ENCODE data around the gene GPER1. TPM values are rescaled to one million over a fixed set of nuclear protein-coding genes. Genes with fewer than 3 reads are reported as not detected.

The GPER1 gene
- total and polyA plus RNA-seq, 2 donors (not counting 3 experiments of a cell fraction or from before 2014, with no cell fraction given), result 0.77 to 2.3 TPM

- peaks cover 4% of the 10 kb centered on the region for H3K4me1 ChIP-seq (ENCODE audit: control insufficient read depth, extremely low read depth, insufficient read depth, low read length)
- FAIRE-seq (no peak), DNase-seq (ENCODE audit: low read depth, low spot score) (no peak)
- peaks cover 0 to 3% of the 10 kb centered on the region in 2 experiments for H3K36me3 ChIP-seq (ENCODE audit: control insufficient read depth in 2 of 2, extremely low read depth in 1 of 2, insufficient read depth in 2 of 2, low read length in 2 of 2)
- no peak overlapping the region for H3K27ac ChIP-seq (ENCODE audit: insufficient read depth, low read depth, low read length)
- no TSS peak for BruUV-seq (replicated peaks)
- dilution Hi-C loops (cut with MboI; ENCODE audit: extremely low pct_ligation_motif_present, low sequenced_read_pairs), result no loop called here
- no peak overlapping the region for H2AFZ ChIP-seq (ENCODE audit: low read depth, low read length)
- intact Hi-C loops (cut with micrococcal nuclease), result no loop called here
- no peaks in the 10 kb centered on the region for H3K27me3 ChIP-seq (ENCODE audit: control insufficient read depth in 2 of 2, insufficient read depth in 2 of 2, low read length in 2 of 2)
- H3K9me1 ChIP-seq (replicated peaks; ENCODE audit: control insufficient read depth, extremely low read depth, insufficient read depth, low read length), result no peaks in the 10 kb centered on the region
- H3K79me2 ChIP-seq (ENCODE audit: control insufficient read depth, insufficient read depth, low read length), result peaks cover 3% of the 10 kb centered on the region
- no peaks in the 10 kb centered on the region for H3K9me3 ChIP-seq (replicated peaks; ENCODE audit: control insufficient read depth, insufficient read depth, low read length)
- H3K4me3 ChIP-seq (replicated peaks in 1 of 3; ENCODE audit: insufficient read depth in 1 of 3, low read depth in 1 of 3, low read length in 3 of 3), result no peak overlapping the region
- H4K20me1 ChIP-seq (replicated peaks; ENCODE audit: control insufficient read depth, extremely low read depth, insufficient read depth, low read length), result no peaks in the 10 kb centered on the region
- CTCF ChIA-PET, result interaction anchor here (1.0 kb wide), 1 partner anchor 136 kb away, joined by 3 read pairs; no protein-coding TSS in a partner anchor
- TF ChIP-seq GATA2 (IDR thresholded peaks at IDR 0.05; ENCODE audit: insufficient read depth, insufficient read length, low read depth, low read length) (no peak), POLR2AphosphoS5 (IDR thresholded peaks at IDR 0.05; ENCODE audit: insufficient read depth, low read depth, low read length) (no peak), EZH2 (IDR thresholded peaks at IDR 0.05; ENCODE audit: borderline replicate concordance, low read depth, low read length, severe bottlenecking) (no peak), FOS (IDR thresholded peaks at IDR 0.05; ENCODE audit: borderline replicate concordance, insufficient read depth, low read length) (no peak), JUN (IDR thresholded peaks at IDR 0.05; ENCODE audit: borderline replicate concordance, insufficient read depth, insufficient read length, low read depth) (no peak), POLR2A (IDR thresholded peaks at IDR 0.05; ENCODE audit: low read depth, low read length) (no peak), MYC (IDR thresholded peaks at IDR 0.05; ENCODE audit: low read depth, low read length) (no peak)
- TF ChIP-seq, protein P1, sequence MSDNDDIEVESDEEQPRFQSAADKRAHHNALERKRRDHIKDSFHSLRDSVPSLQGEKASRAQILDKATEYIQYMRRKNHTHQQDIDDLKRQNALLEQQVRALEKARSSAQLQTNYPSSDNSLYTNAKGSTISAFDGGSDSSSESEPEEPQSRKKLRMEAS (IDR thresholded peaks at IDR 0.05; ENCODE audit: insufficient read depth, insufficient read length), result no peak
- TF ChIP-seq, protein P2, sequence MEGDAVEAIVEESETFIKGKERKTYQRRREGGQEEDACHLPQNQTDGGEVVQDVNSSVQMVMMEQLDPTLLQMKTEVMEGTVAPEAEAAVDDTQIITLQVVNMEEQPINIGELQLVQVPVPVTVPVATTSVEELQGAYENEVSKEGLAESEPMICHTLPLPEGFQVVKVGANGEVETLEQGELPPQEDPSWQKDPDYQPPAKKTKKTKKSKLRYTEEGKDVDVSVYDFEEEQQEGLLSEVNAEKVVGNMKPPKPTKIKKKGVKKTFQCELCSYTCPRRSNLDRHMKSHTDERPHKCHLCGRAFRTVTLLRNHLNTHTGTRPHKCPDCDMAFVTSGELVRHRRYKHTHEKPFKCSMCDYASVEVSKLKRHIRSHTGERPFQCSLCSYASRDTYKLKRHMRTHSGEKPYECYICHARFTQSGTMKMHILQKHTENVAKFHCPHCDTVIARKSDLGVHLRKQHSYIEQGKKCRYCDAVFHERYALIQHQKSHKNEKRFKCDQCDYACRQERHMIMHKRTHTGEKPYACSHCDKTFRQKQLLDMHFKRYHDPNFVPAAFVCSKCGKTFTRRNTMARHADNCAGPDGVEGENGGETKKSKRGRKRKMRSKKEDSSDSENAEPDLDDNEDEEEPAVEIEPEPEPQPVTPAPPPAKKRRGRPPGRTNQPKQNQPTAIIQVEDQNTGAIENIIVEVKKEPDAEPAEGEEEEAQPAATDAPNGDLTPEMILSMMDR (IDR thresholded peaks at IDR 0.05; ENCODE audit: extremely low read depth in 1 of 2, insufficient read depth in 1 of 2, low read depth in 1 of 2, low read length in 2 of 2), result no peak
- H3K9ac ChIP-seq (replicated peaks; ENCODE audit: extremely low read depth, insufficient read depth, low read length), result no peak overlapping the region
- POLR2A ChIA-PET, result no interaction called here
- H3K4me2 ChIP-seq (ENCODE audit: insufficient read depth, low read length), result no peak overlapping the region
Observed at GRCh38 chr7:1129431-1129830, 41.5 kb downstream of the GPER1 start.
